Neural crest cell (in vitro differentiated cells): ENCODE data around the gene SNX8. TPM values are rescaled to one million over a fixed set of nuclear protein-coding genes. Genes with fewer than 3 reads are reported as not detected.
"Not testable (repeated sequence)": the region's sequence is repeated elsewhere in the genome, so short reads cannot be mapped to it uniquely, and the experiment has no call there.

Experiments
- DNase-seq: peaks from one replicate; pipeline ENCODE4 v3.0.0; 2021; ENCODE audit warnings: low read depth, mixed read lengths, low spot score
- H3K27ac Mint-ChIP-seq: one replicate; pipeline ENCODE4 v1.8.0; 2021; ENCODE audit warnings: mild to moderate bottlenecking, mixed read lengths; ENCODE audit not compliant: unreplicated experiment
- H3K27me3 Mint-ChIP-seq: 2 replicates; pipeline ENCODE4 v1.8.0; 2021; ENCODE audit warnings: low read depth, mild to moderate bottlenecking, mixed read lengths
- H3K36me3 Mint-ChIP-seq: 2 replicates; pipeline ENCODE4 v1.8.0; 2021; ENCODE audit warnings: low read depth, mild to moderate bottlenecking, mixed read lengths
- H3K4me1 Mint-ChIP-seq: 2 replicates; pipeline ENCODE4 v1.8.0; 2021; ENCODE audit warnings: mixed read lengths
- H3K4me3 Mint-ChIP-seq: one replicate; pipeline ENCODE4 v1.8.0; 2021; ENCODE audit warnings: mild to moderate bottlenecking, mixed read lengths
- H3K9me3 Mint-ChIP-seq: 2 replicates; pipeline ENCODE4 v1.8.0; 2021; ENCODE audit warnings: mixed read lengths
- total RNA-seq: library from RNA; stranded (reverse); gene quantifications from 2 replicates; pipeline ENCODE4 v1.2.1, GENCODE V29; 2021
- TF ChIP-seq, protein P1 (sequence below): fragments of 200-600 bp; sonication (generic); conservative IDR thresholded peaks from 2 replicates; pipeline ENCODE4 v1.5.0; 2021; ENCODE audit warnings: antibody characterized with exemption, mild to moderate bottlenecking

SNX8 gene
- total RNA-seq, 1 donor from 2014 or later, result 31.8 TPM

DNA sequence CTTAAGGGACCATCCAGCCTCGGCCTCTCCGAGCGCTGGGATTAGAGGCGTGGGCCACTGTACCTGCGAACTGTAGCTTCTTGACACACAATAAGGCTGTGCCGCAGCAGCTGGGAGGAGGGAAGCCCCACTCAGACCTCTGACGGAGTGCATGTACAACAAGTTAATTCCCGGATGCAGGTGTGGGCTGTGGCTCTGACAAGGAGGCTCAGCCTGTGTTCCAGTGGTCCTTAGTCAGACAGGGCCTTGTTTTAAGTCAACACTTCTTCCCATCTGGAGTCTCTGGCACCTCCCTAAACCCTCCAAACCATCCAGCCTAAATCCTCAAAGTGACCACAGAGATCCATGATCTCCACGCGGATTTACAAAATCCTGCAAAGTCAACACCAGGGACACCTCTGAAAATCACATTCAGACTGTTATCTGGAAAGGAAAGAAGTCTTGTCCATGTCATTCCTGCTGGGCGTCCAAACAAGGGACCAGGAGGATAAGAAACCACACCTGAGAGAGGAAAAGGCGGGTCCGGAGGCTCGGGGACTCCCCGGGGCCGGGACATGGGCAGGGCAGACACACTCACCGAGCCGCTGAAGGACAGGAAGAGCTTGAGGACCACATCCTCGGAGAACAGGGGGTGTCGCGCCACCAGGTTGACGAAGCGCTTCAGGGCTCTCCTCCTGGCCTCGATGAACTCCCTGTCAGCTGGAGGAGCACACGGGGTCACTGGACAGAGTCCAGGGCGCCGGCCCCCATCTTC, 42.8 kb downstream of the SNX8 start:
- no peaks in the 10 kb centered on the region for H3K27me3 Mint-ChIP-seq
- peaks cover 14% of the 10 kb centered on the region for H3K4me1 Mint-ChIP-seq
- no peak overlapping the region for H3K4me3 Mint-ChIP-seq
- DNase-seq, result no peak
- no peaks in the 10 kb centered on the region for H3K9me3 Mint-ChIP-seq
- H3K27ac Mint-ChIP-seq, result no peak overlapping the region
- TF ChIP-seq, protein P1, sequence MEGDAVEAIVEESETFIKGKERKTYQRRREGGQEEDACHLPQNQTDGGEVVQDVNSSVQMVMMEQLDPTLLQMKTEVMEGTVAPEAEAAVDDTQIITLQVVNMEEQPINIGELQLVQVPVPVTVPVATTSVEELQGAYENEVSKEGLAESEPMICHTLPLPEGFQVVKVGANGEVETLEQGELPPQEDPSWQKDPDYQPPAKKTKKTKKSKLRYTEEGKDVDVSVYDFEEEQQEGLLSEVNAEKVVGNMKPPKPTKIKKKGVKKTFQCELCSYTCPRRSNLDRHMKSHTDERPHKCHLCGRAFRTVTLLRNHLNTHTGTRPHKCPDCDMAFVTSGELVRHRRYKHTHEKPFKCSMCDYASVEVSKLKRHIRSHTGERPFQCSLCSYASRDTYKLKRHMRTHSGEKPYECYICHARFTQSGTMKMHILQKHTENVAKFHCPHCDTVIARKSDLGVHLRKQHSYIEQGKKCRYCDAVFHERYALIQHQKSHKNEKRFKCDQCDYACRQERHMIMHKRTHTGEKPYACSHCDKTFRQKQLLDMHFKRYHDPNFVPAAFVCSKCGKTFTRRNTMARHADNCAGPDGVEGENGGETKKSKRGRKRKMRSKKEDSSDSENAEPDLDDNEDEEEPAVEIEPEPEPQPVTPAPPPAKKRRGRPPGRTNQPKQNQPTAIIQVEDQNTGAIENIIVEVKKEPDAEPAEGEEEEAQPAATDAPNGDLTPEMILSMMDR, result no peak
- H3K36me3 Mint-ChIP-seq, result peaks cover 11% of the 10 kb centered on the region

DNA sequence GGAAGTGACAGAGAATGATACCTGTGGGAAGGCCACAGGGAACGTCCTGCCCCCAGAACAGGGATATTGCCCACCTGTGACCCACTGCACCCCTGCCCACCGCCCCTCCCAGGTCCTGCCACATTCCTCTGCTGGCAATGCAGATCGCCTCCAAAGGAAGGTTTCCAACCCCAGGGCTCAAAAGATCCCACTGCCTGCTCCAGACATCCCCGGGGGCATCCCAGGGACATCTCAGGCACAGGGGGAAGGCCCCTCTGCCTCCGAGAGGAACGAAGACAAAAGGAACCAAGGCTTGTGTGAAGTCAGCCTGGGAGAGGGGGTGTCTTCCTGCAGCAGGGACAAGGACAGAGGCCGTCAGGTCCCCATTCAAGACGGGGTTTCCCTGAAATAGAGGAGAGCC, 43.7 kb downstream of the SNX8 start:
- DNase-seq, result no peak
- TF ChIP-seq, protein P1, result no peak
- H3K9me3 Mint-ChIP-seq, result no peaks in the 10 kb centered on the region
- H3K4me3 Mint-ChIP-seq, result no peak overlapping the region
- H3K36me3 Mint-ChIP-seq, result peaks cover 11% of the 10 kb centered on the region
- H3K4me1 Mint-ChIP-seq, result peaks cover 14% of the 10 kb centered on the region
- no peaks in the 10 kb centered on the region for H3K27me3 Mint-ChIP-seq
- no peak overlapping the region for H3K27ac Mint-ChIP-seq

DNA sequence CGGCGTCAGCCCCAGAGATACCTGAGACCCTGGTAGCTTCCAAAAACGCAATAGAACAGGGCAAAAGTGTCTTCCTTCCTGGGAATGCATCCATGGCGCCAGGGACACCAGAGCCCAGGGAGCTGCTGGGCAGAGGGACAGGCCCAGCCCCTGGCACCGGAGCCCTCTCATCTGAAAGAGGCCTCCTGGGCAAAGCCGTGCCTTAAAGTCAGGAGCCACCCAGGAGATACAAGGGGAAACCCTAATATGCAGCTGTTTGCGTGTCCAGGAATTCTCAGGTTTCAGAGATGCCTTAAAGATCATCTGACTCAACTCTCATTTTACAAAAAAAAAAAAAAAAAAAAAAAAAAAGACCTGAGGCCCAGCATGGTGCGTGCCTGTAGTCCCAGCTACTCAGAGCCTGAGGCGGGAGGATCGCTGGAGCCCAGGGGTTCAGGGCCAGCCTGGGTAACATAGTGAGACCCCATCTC, 44.2 kb downstream of the SNX8 start:
- Mint-ChIP-seq H3K9me3 (no peaks in the 10 kb centered on the region), H3K4me3 (no peak overlapping the region), H3K4me1 (peaks cover 14% of the 10 kb centered on the region), H3K27ac (no peak overlapping the region), H3K27me3 (no peaks in the 10 kb centered on the region), H3K36me3 (peaks cover 11% of the 10 kb centered on the region)
- TF ChIP-seq, protein P1, result no peak
- DNase-seq, result no peak

DNA sequence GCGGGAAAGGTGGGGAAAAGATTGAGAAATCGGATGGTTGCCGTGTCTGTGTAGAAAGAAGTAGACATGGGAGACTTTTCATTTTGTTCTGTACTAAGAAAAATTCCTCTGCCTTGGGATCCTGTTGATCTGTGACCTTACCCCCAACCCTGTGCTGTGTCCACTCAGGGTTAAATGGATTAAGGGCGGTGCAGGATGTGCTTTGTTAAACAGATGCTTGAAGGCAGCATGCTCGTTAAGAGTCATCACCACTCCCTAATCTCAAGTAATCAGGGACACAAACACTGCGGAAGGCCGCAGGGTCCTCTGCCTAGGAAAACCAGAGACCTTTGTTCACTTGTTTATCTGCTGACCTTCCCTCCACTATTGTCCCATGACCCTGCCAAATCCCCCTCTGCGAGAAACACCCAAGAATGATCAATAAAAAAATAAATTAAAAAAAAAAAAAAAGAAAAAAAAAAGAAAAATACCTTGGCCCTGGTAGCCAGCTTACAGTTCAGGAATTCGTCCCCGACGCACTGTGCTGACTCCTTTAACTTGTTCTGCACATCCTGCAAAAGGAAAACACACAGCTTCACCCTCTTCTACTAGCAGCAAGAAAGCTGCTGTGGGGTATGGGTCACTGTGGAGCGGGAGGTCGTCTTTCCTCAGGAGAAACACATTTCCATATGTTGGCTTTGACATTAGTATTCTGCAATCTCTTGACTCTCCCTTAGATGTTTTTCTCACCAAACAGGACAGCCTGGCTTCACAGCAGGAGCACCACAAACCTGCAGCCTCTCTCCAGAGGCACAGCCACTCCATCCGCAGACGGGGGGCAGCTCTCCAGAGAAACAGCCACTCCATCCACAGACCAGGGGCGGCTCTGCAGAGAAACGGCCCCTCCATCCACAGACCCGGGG, 44.9 kb downstream of the SNX8 start:
- DNase-seq, H3K9me3 Mint-ChIP-seq, H3K27me3 Mint-ChIP-seq: not testable (repeated sequence)
- peaks cover 11% of the 10 kb centered on the region for H3K36me3 Mint-ChIP-seq
- peak overlapping the region; percentile 89 for H3K27ac Mint-ChIP-seq
- peak overlapping the region; percentile 66 for H3K4me3 Mint-ChIP-seq
- H3K4me1 Mint-ChIP-seq, result peaks cover 14% of the 10 kb centered on the region

DNA sequence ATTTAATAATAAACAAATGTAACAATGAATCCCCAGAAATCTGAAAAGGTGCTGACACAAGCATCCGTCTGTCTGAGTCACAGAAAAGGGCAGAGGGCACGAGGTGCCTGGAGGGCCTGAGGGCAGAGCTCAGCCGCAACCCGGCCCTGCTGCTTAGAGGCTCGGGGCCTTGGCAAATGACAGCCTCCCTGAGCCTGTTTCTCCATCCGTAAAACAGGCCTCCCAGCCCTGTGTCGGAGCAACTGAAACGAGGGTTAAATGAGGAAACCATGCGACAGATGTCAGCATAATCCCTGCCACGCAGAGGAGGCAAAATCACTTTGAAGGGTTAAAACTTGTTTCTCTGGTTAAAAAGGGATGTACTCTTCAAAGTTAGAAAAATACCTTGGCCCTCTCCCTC, 47.3 kb downstream of the SNX8 start:
- Mint-ChIP-seq H3K4me3 (no peak overlapping the region), H3K9me3 (no peaks in the 10 kb centered on the region), H3K27me3 (no peaks in the 10 kb centered on the region), H3K4me1 (peaks cover 14% of the 10 kb centered on the region), H3K36me3 (peaks cover 12% of the 10 kb centered on the region), H3K27ac (no peak overlapping the region)
- no peak for DNase-seq
- TF ChIP-seq, protein P1, result no peak

DNA sequence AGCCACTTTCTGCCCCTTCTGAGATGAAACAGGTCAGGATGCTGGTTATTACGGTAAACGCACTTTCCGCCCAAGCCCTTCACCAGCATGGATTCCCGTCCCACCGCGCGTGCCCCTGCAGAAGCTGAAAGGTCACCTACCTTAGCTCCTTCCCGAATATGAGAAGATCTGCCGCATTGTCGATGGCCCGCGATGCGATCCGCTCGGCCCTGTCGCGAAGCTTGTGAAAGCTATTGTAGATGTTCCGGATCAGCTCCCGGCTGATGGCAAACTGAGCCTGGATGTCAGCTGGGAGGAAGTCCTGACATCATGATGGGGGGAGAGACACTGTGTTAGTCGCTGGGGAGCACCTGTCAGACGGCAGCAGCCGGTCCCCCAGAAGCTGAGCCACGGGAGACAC, 50.1 kb downstream of the SNX8 start:
- TF ChIP-seq, protein P1, result no peak
- H3K4me1 Mint-ChIP-seq, result peaks cover 7% of the 10 kb centered on the region
- no peak overlapping the region for H3K27ac Mint-ChIP-seq
- H3K27me3 Mint-ChIP-seq, result no peaks in the 10 kb centered on the region
- no peak for DNase-seq
- H3K4me3 Mint-ChIP-seq, result no peak overlapping the region
- peaks cover 13% of the 10 kb centered on the region for H3K36me3 Mint-ChIP-seq
- no peaks in the 10 kb centered on the region for H3K9me3 Mint-ChIP-seq
